Measurements from ENCODE around the gene PYGO2.
A peak's percentile ranks its signal among the peaks of the same experiment; 100 is the strongest.

Gene PYGO2

GRCh38 chr1:154970631-154971340, 9.2 kb upstream of the PYGO2 start, which contains the start of gene SHC1:
TSS of gene SHC1 (minus strand) at chr1:154970747. CDS start at chr1:154970526, 221 bp downstream.
- DNase-seq (ENCODE audit: insufficient read length, low spot score): peak; percentile 100
- TF ChIP-seq, protein P1, sequence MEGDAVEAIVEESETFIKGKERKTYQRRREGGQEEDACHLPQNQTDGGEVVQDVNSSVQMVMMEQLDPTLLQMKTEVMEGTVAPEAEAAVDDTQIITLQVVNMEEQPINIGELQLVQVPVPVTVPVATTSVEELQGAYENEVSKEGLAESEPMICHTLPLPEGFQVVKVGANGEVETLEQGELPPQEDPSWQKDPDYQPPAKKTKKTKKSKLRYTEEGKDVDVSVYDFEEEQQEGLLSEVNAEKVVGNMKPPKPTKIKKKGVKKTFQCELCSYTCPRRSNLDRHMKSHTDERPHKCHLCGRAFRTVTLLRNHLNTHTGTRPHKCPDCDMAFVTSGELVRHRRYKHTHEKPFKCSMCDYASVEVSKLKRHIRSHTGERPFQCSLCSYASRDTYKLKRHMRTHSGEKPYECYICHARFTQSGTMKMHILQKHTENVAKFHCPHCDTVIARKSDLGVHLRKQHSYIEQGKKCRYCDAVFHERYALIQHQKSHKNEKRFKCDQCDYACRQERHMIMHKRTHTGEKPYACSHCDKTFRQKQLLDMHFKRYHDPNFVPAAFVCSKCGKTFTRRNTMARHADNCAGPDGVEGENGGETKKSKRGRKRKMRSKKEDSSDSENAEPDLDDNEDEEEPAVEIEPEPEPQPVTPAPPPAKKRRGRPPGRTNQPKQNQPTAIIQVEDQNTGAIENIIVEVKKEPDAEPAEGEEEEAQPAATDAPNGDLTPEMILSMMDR (IDR thresholded peaks at IDR 0.05; ENCODE audit: insufficient read depth, missing control alignments): no peak
- no peak for FAIRE-seq

DNA sequence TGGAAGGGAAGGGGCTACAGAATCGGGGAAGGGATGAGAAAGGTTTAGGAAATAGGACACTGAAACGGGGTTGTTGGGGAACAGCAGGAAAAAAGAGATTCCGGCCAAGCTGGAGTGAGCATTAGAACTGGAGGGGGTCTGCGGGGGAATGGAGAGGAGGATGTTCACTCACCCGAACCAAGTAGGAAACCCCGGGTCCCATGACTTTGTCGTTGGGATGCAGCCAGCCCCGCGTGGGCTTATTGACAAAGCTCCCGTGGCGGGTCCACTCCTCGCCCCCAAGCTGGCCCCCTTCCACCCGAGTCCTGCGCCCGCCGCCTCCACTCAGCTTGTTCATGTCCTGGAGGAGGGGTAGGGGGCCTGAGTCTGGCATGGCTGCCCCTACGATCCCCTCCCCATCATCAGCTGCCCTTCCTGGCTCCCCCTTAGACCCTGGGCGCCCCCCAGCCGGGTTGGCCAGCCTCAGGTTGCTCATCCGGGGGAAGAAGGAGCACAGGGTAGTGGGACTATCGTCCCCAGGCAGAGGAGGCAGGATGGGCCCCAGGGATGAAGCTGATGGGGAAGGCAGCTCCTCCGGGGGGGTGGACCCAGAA, 8.4 kb upstream of the PYGO2 start:
- DNase-seq (ENCODE audit: insufficient read length, low spot score): no peak
- FAIRE-seq: no peak
- TF ChIP-seq, protein P1 (IDR thresholded peaks at IDR 0.05; ENCODE audit: insufficient read depth, missing control alignments): no peak

- TF ChIP-seq, protein P1 (IDR thresholded peaks at IDR 0.05; ENCODE audit: insufficient read depth, missing control alignments): no peak
- no peak for DNase-seq (ENCODE audit: insufficient read length, low spot score)
- no peak for FAIRE-seq
Measured at GRCh38 chr1:154969246-154969645, 7.7 kb upstream of the PYGO2 start.

DNA sequence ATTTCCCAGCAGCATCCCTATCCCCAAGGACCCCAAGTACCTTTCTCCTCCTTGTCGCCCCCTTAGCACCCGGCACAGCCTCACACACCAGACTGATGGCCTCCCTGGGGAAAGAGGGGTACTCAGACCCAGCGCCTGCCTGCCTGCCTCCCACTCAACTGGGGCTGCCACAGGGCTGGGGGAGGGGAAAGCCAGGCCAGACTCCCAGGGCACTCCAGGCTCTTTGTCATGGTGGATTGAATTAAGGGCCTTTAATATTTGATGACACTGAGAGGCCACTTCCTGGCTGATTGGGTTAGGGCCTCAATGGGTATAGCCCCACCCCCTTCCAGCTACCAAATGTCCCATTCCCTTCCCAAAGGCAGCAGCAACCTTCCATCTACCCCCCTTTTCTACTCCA, 7.1 kb upstream of the PYGO2 start:
- DNase-seq (ENCODE audit: insufficient read length, low spot score) (no peak), FAIRE-seq (no peak)
- TF ChIP-seq, protein P1 (IDR thresholded peaks at IDR 0.05; ENCODE audit: insufficient read depth, missing control alignments): no peak

GRCh38 chr1:154967331-154967950, 5.9 kb upstream of the PYGO2 start:
- DNase-seq (ENCODE audit: insufficient read length, low spot score): no peak
- no peak for FAIRE-seq

GRCh38 chr1:154966111-154966510, 4.5 kb upstream of the PYGO2 start:
- no peak for DNase-seq (ENCODE audit: insufficient read length, low spot score)
- no peak for FAIRE-seq
- TF ChIP-seq, protein P1 (IDR thresholded peaks at IDR 0.05; ENCODE audit: insufficient read depth, missing control alignments): no peak

More at GRCh38 chr1:154967331-154967950, 5.9 kb upstream of the PYGO2 start:
- TF ChIP-seq, protein P1 (IDR thresholded peaks at IDR 0.05; ENCODE audit: insufficient read depth, missing control alignments): no peak
